ENCODE measurements around the gene GLIPR2. TPM values are rescaled to one million over a fixed set of nuclear protein-coding genes. Genes with fewer than 3 reads are reported as not detected.

GLIPR2 gene
- polyA plus RNA-seq, 1 donor (not counting 4 experiments of a cell fraction or from before 2014, with no cell fraction given) = 3.7 TPM

- dilution Hi-C loops (cut with MboI; ENCODE audit: extremely low pct_ligation_motif_present, low sequenced_read_pairs) = no loop called here
- Histone ChIP-seq H2AFZ (ENCODE audit: control insufficient read depth, low read length) (no peak overlapping the region), H3K27me3 (ENCODE audit: control insufficient read depth, extremely low read depth, insufficient read depth, low read length) (no peaks in the 10 kb centered on the region), H3K36me3 (ENCODE audit: control insufficient read depth in 2 of 2, extremely low read depth in 1 of 2, insufficient read depth in 2 of 2, low read length in 2 of 2) (peaks cover 0 to 2% of the 10 kb centered on the region in 2 experiments), H3K79me2 (ENCODE audit: control insufficient read depth, insufficient read depth, low read length) (no peaks in the 10 kb centered on the region), H3K27ac (ENCODE audit: control insufficient read depth, insufficient read depth, low read length) (no peak overlapping the region), H3K9me3 (ENCODE audit: control insufficient read depth, low read depth, low read length) (no peaks in the 10 kb centered on the region), H3K4me3 (ENCODE audit: control insufficient read depth in 2 of 3, extremely low read depth in 1 of 3, insufficient read depth in 2 of 3, low read depth in 1 of 3, low read length in 3 of 3) (no peak overlapping the region), H4K20me1 (ENCODE audit: control insufficient read depth, extremely low read depth, insufficient read depth, low read length) (no peaks in the 10 kb centered on the region), H3K4me2 (ENCODE audit: control insufficient read depth, extremely low read depth, insufficient read depth, low read depth, low read length) (no peak overlapping the region), H3K9me1 (ENCODE audit: control insufficient read depth, extremely low read depth, insufficient read depth, low read length) (no peaks in the 10 kb centered on the region), H3K4me1 (ENCODE audit: control insufficient read depth, extremely low read depth, insufficient read depth, low read length) (no peaks in the 10 kb centered on the region), H3K9ac (ENCODE audit: control insufficient read depth, extremely low read depth, insufficient read depth, low read length) (no peak overlapping the region)
- FAIRE-seq (no peak), DNase-seq (ENCODE audit: low read depth, low spot score) (no peak)
- TF ChIP-seq EZH2 (IDR thresholded peaks at IDR 0.05; ENCODE audit: low read length) (no peak), CTCF (optimal IDR thresholded peaks at IDR 0.05 in 1 of 3, IDR thresholded peaks at IDR 0.05 in 1 of 3, conservative IDR thresholded peaks at IDR 0.05 in 1 of 3; ENCODE audit: extremely low read depth in 1 of 3, insufficient read depth in 2 of 3, low read length in 3 of 3) (no peak)
Observed at GRCh38 chr9:36119476-36119875, 17.1 kb upstream of the GLIPR2 start.

- FAIRE-seq = no peak
- Histone ChIP-seq H3K4me2 (ENCODE audit: control insufficient read depth, extremely low read depth, insufficient read depth, low read depth, low read length) (no peak overlapping the region), H3K27ac (ENCODE audit: control insufficient read depth, insufficient read depth, low read length) (no peak overlapping the region), H3K79me2 (ENCODE audit: control insufficient read depth, insufficient read depth, low read length) (no peaks in the 10 kb centered on the region), H3K27me3 (ENCODE audit: control insufficient read depth, extremely low read depth, insufficient read depth, low read length) (no peaks in the 10 kb centered on the region), H3K9ac (ENCODE audit: control insufficient read depth, extremely low read depth, insufficient read depth, low read length) (no peak overlapping the region), H3K9me1 (ENCODE audit: control insufficient read depth, extremely low read depth, insufficient read depth, low read length) (no peaks in the 10 kb centered on the region), H4K20me1 (ENCODE audit: control insufficient read depth, extremely low read depth, insufficient read depth, low read length) (no peaks in the 10 kb centered on the region), H3K9me3 (ENCODE audit: control insufficient read depth, low read depth, low read length) (no peaks in the 10 kb centered on the region), H3K4me1 (ENCODE audit: control insufficient read depth, extremely low read depth, insufficient read depth, low read length) (no peaks in the 10 kb centered on the region), H3K4me3 (ENCODE audit: control insufficient read depth in 2 of 3, extremely low read depth in 1 of 3, insufficient read depth in 2 of 3, low read depth in 1 of 3, low read length in 3 of 3) (no peak overlapping the region), H3K36me3 (ENCODE audit: control insufficient read depth in 2 of 2, extremely low read depth in 1 of 2, insufficient read depth in 2 of 2, low read length in 2 of 2) (peaks cover 0 to 4% of the 10 kb centered on the region in 2 experiments), H2AFZ (ENCODE audit: control insufficient read depth, low read length) (no peak overlapping the region)
- no peak for DNase-seq (ENCODE audit: low read depth, low spot score)
- TF ChIP-seq EZH2 (IDR thresholded peaks at IDR 0.05; ENCODE audit: low read length) = no peak
- TF ChIP-seq CTCF (optimal IDR thresholded peaks at IDR 0.05 in 1 of 3, IDR thresholded peaks at IDR 0.05 in 1 of 3, conservative IDR thresholded peaks at IDR 0.05 in 1 of 3; ENCODE audit: extremely low read depth in 1 of 3, insufficient read depth in 2 of 3, low read length in 3 of 3) = no peak
- dilution Hi-C loops (cut with MboI; ENCODE audit: extremely low pct_ligation_motif_present, low sequenced_read_pairs) = no loop called here
Observed at GRCh38 chr9:36120705-36121104, 15.8 kb upstream of the GLIPR2 start.

Measured in keratinocyte (primary cell).